H1 (cell line): ENCODE data around the gene SLC35B2. TPM values are rescaled to one million over a fixed set of nuclear protein-coding genes. Genes with fewer than 3 reads are reported as not detected.

Experiments used
- BACH1 ChIP-seq: IDR thresholded peaks from 2 replicates; pipeline ENCODE4 v1.6.1; 2012; ENCODE audit warnings: low read length, improper control_type of control experiment
- BCL11A ChIP-seq, 2 experiments: IDR thresholded peaks; one replicate each; pipeline ENCODE4 v1.6.1; 2011; ENCODE audit warnings: low read depth in 2 of 2, low read length in 2 of 2, mild to moderate bottlenecking in 2 of 2
- BRCA1 ChIP-seq: IDR thresholded peaks from 2 replicates; pipeline ENCODE4 v1.6.1; 2012; ENCODE audit warnings: low read depth, low read length, improper control_type of control experiment
- CBX8 ChIP-seq: fragments of 300-800, 300-1000 bp; sonication (generic); IDR thresholded peaks from 2 replicates; pipeline ENCODE4 v1.7.1; 2016; ENCODE audit warnings: low read depth, low read length, borderline replicate concordance
- CHD1 ChIP-seq: IDR thresholded peaks from 2 replicates; pipeline ENCODE4 v1.6.1; 2012; ENCODE audit warnings: low read depth, low read length, improper control_type of control experiment
- CHD2 ChIP-seq: IDR thresholded peaks from 2 replicates; pipeline ENCODE4 v1.6.1; 2012; ENCODE audit warnings: low read length, improper control_type of control experiment
- EGR1 ChIP-seq: IDR thresholded peaks from 2 replicates; pipeline ENCODE4 v1.6.1; 2011; ENCODE audit warnings: low read depth, low read length, borderline replicate concordance
- EP300 ChIP-seq, 2 experiments: IDR thresholded peaks; 1 replicate in 1 of 2; 2 replicates in 1 of 2; pipeline ENCODE4 v1.6.1; 2011 to 2012; ENCODE audit warnings: low read depth in 2 of 2, low read length in 2 of 2, mild to moderate bottlenecking in 2 of 2, borderline replicate concordance in 1 of 2, inconsistent platforms in 1 of 2, moderate library complexity in 1 of 2
- GABPA ChIP-seq: IDR thresholded peaks from 2 replicates; pipeline ENCODE4 v1.6.1; 2011; ENCODE audit warnings: mild to moderate bottlenecking, low read length, moderate library complexity, borderline replicate concordance; ENCODE audit not compliant: insufficient read depth
- GTF2F1 ChIP-seq: IDR thresholded peaks from 2 replicates; pipeline ENCODE4 v1.6.1; 2012; ENCODE audit warnings: low read depth, low read length, improper control_type of control experiment, borderline replicate concordance
- JUN ChIP-seq: IDR thresholded peaks from 2 replicates; pipeline ENCODE4 v1.6.1; 2011; ENCODE audit warnings: low read depth, mild to moderate bottlenecking, improper control_type of control experiment, low read length
- PHF8 ChIP-seq: fragments of 200-600 bp; sonication (generic); conservative IDR thresholded peaks from 2 replicates; pipeline ENCODE4 v1.7.1; 2012; ENCODE audit warnings: low read depth, mild to moderate bottlenecking, inconsistent platforms, low read length, moderate library complexity
- POLR2A ChIP-seq, 2 experiments: IDR thresholded peaks; 1 replicate in 1 of 2; 2 replicates in 1 of 2; pipeline ENCODE4 v1.6.1; 2011; ENCODE audit warnings: low read depth in 2 of 2, low read length in 2 of 2, mild to moderate bottlenecking in 2 of 2; ENCODE audit errors: control extremely low read depth in 1 of 2
- RAD21 ChIP-seq, 2 experiments: IDR thresholded peaks in 1 of 2; conservative IDR thresholded peaks in 1 of 2; 2 replicates each; pipeline ENCODE4 v1.6.1; 2011; ENCODE audit warnings: low read depth in 2 of 2, low read length in 2 of 2, improper control_type of control experiment in 1 of 2, inconsistent platforms in 1 of 2, mild to moderate bottlenecking in 1 of 2, moderate library complexity in 1 of 2
- SIX5 ChIP-seq: IDR thresholded peaks from 2 replicates; pipeline ENCODE4 v1.6.1; 2011; ENCODE audit warnings: mild to moderate bottlenecking, low read depth, low read length
- YY1 ChIP-seq: IDR thresholded peaks from 2 replicates; pipeline ENCODE4 v1.6.1; 2011; ENCODE audit warnings: low read depth, mild to moderate bottlenecking, low read length
- polyA plus RNA-seq, 7 experiments: library from polyadenylated mRNA; depleted of rRNA in 3 of 7; stranded (reverse) in 5 of 7; unstranded in 2 of 7; fragments of >200 nt in 5 of 7; fragments of 200-250 nt in 2 of 7; gene quantifications; 1 replicate in 5 of 7; 2 replicates in 1 of 7; 4 replicates in 1 of 7; pipeline versions ENCODE4 v1.2.1 to v1.2.3, GENCODE V29; 2011 to 2013; ENCODE audit warnings: missing spikeins in 2 of 7, mixed read lengths in 2 of 7
- total RNA-seq: library from RNA; stranded (reverse); fragmentation: NEBNext Ultra II Directional; extraction: Animal tissue kit (Norgen Biotek cat#: 25700); gene quantifications from 2 replicates; pipeline ENCODE4 v1.2.1, GENCODE V29; 2021
- TF ChIP-seq, protein P1 (sequence below), 3 experiments: IDR thresholded peaks; 1 replicate in 2 of 3; 2 replicates in 1 of 3; pipeline versions ENCODE4 v1.5.1 to v1.6.1; 2011; ENCODE audit warnings: low read length in 3 of 3, mild to moderate bottlenecking in 3 of 3, inconsistent platforms in 2 of 3, low read depth in 1 of 3, moderate library complexity in 1 of 3; ENCODE audit not compliant: insufficient read depth in 1 of 3; ENCODE audit errors: control extremely low read depth in 1 of 3

The SLC35B2 gene
- total and polyA plus RNA-seq, 2 of the 8 experiments (the other 6 are each of a cell fraction or from before 2014, with no cell fraction given) = 29.5 to 65.0 TPM

DNA sequence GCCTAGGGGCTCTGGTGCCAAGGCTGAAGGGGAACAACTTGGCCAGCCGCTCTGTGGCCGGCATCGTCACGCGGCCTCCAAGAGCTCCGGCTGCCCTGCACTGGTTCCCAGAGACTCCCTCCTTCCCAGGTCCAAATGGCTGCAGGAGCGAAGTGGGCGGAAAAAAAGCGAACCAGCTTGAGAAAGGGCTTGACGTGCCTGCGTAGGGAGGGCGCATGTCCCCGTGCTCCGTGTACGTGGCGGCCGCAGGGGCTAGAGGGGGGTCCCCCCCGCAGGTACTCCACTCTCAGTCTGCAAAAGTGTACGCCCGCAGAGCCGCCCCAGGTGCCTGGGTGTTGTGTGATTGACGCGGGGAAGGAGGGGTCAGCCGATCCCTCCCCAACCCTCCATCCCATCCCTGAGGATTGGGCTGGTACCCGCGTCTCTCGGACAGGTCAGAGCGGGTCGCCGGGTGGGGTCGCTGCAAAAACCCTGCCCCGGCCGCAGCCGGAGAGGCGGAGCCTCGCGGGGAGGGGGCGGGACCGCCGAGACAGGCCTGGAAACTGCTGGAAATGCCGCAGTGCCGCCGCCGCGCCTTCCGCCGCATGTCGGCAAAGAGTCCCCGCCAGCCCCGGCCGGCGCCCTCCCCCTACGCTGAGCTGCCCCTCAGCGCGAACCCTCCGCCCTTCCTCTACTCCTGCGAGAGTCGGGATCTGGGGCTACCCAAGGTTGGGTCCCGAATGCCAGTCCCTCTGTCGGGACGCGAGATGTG lies 11.2 kb downstream of the SLC35B2 start (continued):
- TF ChIP-seq EP300 (IDR thresholded peaks at IDR 0.05; ENCODE audit: borderline replicate concordance in 1 of 2, low read depth in 2 of 2, low read length in 2 of 2) (peak; percentile 31 to 74; a peak in 2 of 3 replicates), BACH1 (no peak), GTF2F1 (no peak), CBX8 (no peak), POLR2A (IDR thresholded peaks at IDR 0.05; ENCODE audit: control extremely low read depth in 1 of 2, low read depth in 2 of 2, low read length in 2 of 2) (peak in 1 of 2 experiments; percentile 60; a peak in 1 of 3 replicates), CHD2 (peak; percentile 94), JUN (no peak), BRCA1 (peak; percentile 75), PHF8 (no peak; the same call in 1 of the 2 replicates), CHD1 (no peak), GABPA (peak; percentile 5; the same call in 1 of the 2 replicates), YY1 (peak; percentile 63; the same call in 1 of the 2 replicates), RAD21 (IDR thresholded peaks at IDR 0.05 in 1 of 2, conservative IDR thresholded peaks at IDR 0.05 in 1 of 2; ENCODE audit: low read depth in 2 of 2, low read length in 2 of 2) (no peak; a peak in 1 of 4 replicates), EGR1 (peak; percentile 72), SIX5 (no peak), BCL11A (IDR thresholded peaks at IDR 0.05; ENCODE audit: low read depth in 2 of 2, low read length in 2 of 2) (no peak)
- TF ChIP-seq, protein P1, sequence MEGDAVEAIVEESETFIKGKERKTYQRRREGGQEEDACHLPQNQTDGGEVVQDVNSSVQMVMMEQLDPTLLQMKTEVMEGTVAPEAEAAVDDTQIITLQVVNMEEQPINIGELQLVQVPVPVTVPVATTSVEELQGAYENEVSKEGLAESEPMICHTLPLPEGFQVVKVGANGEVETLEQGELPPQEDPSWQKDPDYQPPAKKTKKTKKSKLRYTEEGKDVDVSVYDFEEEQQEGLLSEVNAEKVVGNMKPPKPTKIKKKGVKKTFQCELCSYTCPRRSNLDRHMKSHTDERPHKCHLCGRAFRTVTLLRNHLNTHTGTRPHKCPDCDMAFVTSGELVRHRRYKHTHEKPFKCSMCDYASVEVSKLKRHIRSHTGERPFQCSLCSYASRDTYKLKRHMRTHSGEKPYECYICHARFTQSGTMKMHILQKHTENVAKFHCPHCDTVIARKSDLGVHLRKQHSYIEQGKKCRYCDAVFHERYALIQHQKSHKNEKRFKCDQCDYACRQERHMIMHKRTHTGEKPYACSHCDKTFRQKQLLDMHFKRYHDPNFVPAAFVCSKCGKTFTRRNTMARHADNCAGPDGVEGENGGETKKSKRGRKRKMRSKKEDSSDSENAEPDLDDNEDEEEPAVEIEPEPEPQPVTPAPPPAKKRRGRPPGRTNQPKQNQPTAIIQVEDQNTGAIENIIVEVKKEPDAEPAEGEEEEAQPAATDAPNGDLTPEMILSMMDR (IDR thresholded peaks at IDR 0.05; ENCODE audit: control extremely low read depth in 1 of 3, insufficient read depth in 1 of 3, low read depth in 1 of 3, low read length in 3 of 3) = peak; percentile 23 to 40 (median 37); a peak in 3 of 4 replicates
